ENCODE measurements around the gene MOCS1. TPM values are rescaled to one million over a fixed set of nuclear protein-coding genes. Genes with fewer than 3 reads are reported as not detected.

MOCS1 gene
- total RNA-seq, 4 donors from 2014 or later, result 10.2 to 58.9 (median 20.3) TPM

GRCh38 chr6:39885691-39886090 is 48.6 kb downstream of the MOCS1 start:
- intact Hi-C loops (cut with DNase I; ENCODE audit: low total_unique reads), result no loop called here
- Histone ChIP-seq H3K27ac (peak overlapping the region in 1 of 2 donors; percentile 84), H3K4me3 (no peak overlapping the region), H3K9me3 (no peaks in the 10 kb centered on the region), H3K27me3 (no peaks in the 10 kb centered on the region), H3K36me3 (no peaks in the 10 kb centered on the region), H3K4me1 (peaks cover 0 to 6% of the 10 kb centered on the region in 2 donors)
- TF ChIP-seq CTCF (IDR thresholded peaks at IDR 0.05) (no peak), POLR2A (IDR thresholded peaks at IDR 0.05) (no peak)
- DNase-seq, result no peak

- H3K27ac ChIP-seq, result no peak overlapping the region
- H3K4me3 ChIP-seq, result no peak overlapping the region
- H3K9me3 ChIP-seq, result no peaks in the 10 kb centered on the region
- intact Hi-C loops (cut with DNase I; ENCODE audit: low total_unique reads), result no loop called here
- H3K4me1 ChIP-seq, result peaks cover 0 to 6% of the 10 kb centered on the region in 2 donors
- DNase-seq, result no peak
- no peaks in the 10 kb centered on the region for H3K27me3 ChIP-seq
- H3K36me3 ChIP-seq, result no peaks in the 10 kb centered on the region
- no peak for TF ChIP-seq CTCF (IDR thresholded peaks at IDR 0.05)
- no peak for TF ChIP-seq POLR2A (IDR thresholded peaks at IDR 0.05)
These were observed 49.6 kb downstream of the MOCS1 start for GRCh38 chr6:39884696-39885095.

- intact Hi-C loops (cut with DNase I; ENCODE audit: low total_unique reads), result no loop called here
- TF ChIP-seq CTCF (IDR thresholded peaks at IDR 0.05) (no peak), POLR2A (IDR thresholded peaks at IDR 0.05) (no peak)
- peak overlapping the region; percentile 40 to 41 for H3K27ac ChIP-seq
- no peak for DNase-seq
- no peaks in the 10 kb centered on the region for H3K27me3 ChIP-seq
- H3K4me1 ChIP-seq, result peaks cover 0 to 6% of the 10 kb centered on the region in 2 donors
- no peaks in the 10 kb centered on the region for H3K36me3 ChIP-seq
- H3K4me3 ChIP-seq, result no peak overlapping the region
- no peaks in the 10 kb centered on the region for H3K9me3 ChIP-seq
These were observed 51.7 kb downstream of the MOCS1 start for GRCh38 chr6:39882531-39882899.

- Histone ChIP-seq H3K27me3 (no peaks in the 10 kb centered on the region), H3K4me3 (no peak overlapping the region), H3K4me1 (peaks cover 0 to 6% of the 10 kb centered on the region in 2 donors), H3K27ac (peak overlapping the region; percentile 40 to 41), H3K9me3 (no peaks in the 10 kb centered on the region), H3K36me3 (no peaks in the 10 kb centered on the region)
- DNase-seq, result peak in 1 of 2 donors; percentile 40
- TF ChIP-seq POLR2A (IDR thresholded peaks at IDR 0.05), result no peak
- TF ChIP-seq CTCF (IDR thresholded peaks at IDR 0.05), result no peak
- intact Hi-C loops (cut with DNase I; ENCODE audit: low total_unique reads), result no loop called here
These were observed 52.3 kb downstream of the MOCS1 start for GRCh38 chr6:39881851-39882530.

- Histone ChIP-seq H3K27ac (no peak overlapping the region), H3K27me3 (no peaks in the 10 kb centered on the region), H3K9me3 (no peaks in the 10 kb centered on the region), H3K4me1 (peaks cover 0 to 6% of the 10 kb centered on the region in 2 donors), H3K4me3 (no peak overlapping the region), H3K36me3 (no peaks in the 10 kb centered on the region)
- no peak for DNase-seq
- TF ChIP-seq CTCF (IDR thresholded peaks at IDR 0.05) (no peak), POLR2A (IDR thresholded peaks at IDR 0.05) (no peak)
- intact Hi-C loops (cut with DNase I; ENCODE audit: low total_unique reads), result no loop called here
These were observed 53.7 kb downstream of the MOCS1 start for GRCh38 chr6:39880594-39880993.
